GM18909 (cell line): ENCODE data around the gene SLIT1.

ENCODE experiments used
- ATAC-seq: cut with Tn5 transposase; IDR thresholded peaks from one replicate; pipeline ENCODE4 v1.9.1; 2021; ENCODE audit warnings: mild to moderate bottlenecking; ENCODE audit not compliant: unreplicated experiment, poor library complexity

SLIT1 gene

GRCh38 chr10:96995851-96996250 is 189.9 kb downstream of the SLIT1 start:
- no peak for ATAC-seq

GRCh38 chr10:96992721-96993120 is 193.0 kb downstream of the SLIT1 start:
- peak; percentile 63 for ATAC-seq

- ATAC-seq = peak; percentile 53
Measured at GRCh38 chr10:96991313-96991841, 194.4 kb downstream of the SLIT1 start.

- ATAC-seq = no peak
Measured at GRCh38 chr10:96988426-96988825, 197.3 kb downstream of the SLIT1 start.

GRCh38 chr10:96987842-96988175 is 197.9 kb downstream of the SLIT1 start:
- ATAC-seq = no peak

GRCh38 chr10:96987141-96987841 is 198.5 kb downstream of the SLIT1 start:
- ATAC-seq = no peak

GRCh38 chr10:96986200-96986856 is 199.4 kb downstream of the SLIT1 start:
- ATAC-seq = no peak

- ATAC-seq = no peak
Measured at GRCh38 chr10:96984541-96985131, 201.1 kb downstream of the SLIT1 start.

- no peak for ATAC-seq
Measured at GRCh38 chr10:96982149-96982930, 203.4 kb downstream of the SLIT1 start.

DNA sequence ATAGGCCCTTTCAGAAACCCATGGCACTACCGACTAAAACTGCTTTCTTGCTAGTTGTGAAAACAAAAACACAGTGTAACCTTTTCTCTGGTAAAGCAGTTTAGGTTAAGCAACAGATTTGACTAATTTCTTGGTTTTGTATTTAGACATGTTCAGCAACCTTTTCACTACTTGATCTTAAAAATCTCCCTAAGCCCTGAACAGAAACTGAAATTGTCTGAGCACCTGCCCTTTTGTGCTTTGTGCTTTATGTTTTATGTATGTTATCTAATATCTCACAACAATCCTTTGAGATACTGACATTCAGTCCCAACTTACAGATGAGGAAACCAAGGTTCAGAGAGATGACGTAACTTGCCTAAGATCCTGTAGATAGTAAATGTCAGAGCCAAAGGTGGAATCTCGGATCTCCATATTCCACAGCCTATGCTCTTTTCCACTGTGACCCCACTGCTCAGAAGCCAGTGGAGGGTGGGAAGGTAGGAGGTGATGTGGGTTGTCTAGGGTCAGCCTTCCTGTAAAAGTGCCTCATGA is 207.1 kb downstream of the SLIT1 start:
- peak; percentile 69 for ATAC-seq

DNA sequence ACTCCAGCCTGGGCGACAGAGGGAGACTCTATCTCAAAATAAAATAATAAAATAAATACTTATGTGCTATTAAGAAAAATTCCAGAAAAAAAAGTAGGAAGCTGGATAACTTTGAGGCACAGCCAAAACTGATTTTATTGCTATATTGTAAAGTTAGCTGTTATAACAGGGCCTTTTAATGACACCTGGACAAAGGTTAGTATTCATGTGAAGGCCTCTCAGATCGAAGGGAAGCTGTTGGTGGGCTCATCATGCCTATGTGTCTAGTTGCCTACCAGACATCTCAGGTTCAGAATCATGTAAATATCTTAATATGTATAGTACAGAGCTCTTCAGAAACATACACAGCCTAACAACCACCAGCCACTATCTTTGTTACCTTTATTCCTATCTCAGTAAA is 210.6 kb downstream of the SLIT1 start:
- ATAC-seq = no peak

GRCh38 chr10:96973809-96974747 is 211.7 kb downstream of the SLIT1 start:
- no peak for ATAC-seq

GRCh38 chr10:96972264-96972663 is 213.5 kb downstream of the SLIT1 start:
- no peak for ATAC-seq

- ATAC-seq = no peak
Measured at GRCh38 chr10:96971324-96971723, 214.4 kb downstream of the SLIT1 start.

DNA sequence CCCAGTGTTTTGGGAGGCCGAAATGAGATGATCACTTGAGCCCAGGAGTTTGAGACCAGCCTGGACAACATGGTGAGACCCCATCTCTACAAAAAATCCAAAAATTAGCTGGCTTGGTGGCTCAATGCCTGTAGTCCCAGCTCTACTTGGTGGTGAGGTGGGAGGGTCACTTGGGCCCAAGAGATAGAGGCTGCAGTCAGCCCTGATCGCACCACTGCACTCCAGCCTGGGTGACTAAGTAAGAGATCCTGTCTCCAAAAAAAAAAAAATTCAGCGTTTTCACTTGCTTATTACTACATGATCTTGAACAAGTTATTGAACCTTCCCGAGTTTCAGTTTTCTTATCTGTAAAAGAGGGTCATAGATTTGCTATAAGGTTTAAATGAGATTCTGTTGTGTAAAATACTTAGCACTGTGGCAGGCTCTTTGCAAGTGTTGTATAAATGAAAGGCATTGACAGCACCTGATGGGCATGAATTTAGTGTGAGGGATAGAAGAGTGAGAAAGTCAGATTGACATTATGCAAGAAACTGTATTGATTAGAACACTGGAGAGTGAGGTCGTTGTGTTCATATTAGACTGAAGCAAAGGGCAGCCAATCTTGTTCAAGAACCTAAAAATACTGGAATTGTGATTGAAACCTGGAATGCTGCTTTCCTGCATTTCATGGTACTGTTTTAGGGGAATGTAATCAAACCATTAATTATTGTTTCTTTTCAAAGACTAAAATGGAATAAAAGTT is 216.9 kb downstream of the SLIT1 start:
- ATAC-seq = no peak

DNA sequence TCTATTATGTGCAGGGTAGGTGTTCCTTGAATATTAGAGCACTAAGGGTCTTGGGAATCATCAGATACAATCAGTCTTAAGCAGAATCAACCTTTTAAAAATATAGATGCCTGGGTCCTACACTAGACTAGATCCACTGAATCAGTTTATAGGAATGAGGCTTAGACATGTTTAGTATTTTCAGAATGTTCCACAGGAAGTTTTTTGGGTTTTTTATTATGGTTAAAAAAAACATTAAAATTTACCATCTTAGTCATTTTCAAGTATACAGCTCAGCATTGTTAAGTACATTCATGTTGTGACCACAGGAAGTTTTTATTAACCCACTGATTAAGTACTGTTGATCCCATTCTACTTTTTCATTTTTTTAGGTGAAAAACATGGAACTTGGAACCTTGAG is 217.9 kb downstream of the SLIT1 start:
- ATAC-seq = no peak

DNA sequence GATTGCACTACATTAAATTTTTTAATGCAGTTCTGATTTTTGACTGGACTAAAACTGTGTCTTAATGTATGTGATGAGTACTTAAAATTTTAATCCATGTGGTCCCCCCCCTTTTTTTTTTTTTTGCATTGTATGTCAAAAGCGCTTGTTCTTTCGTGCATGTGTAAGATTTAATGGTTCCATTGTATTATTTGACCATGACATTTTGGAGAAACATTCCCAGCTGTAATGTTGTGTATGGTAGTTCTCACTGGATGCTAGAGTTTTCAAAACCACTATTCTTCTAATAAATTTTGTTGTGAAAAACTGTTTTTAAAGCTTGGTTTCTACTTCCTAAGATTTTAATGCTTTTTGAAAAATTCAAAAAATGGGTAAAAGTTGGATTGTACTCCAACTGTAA is 221.6 kb downstream of the SLIT1 start:
- ATAC-seq = no peak

GRCh38 chr10:96960872-96961271 is 224.9 kb downstream of the SLIT1 start:
- ATAC-seq = no peak

DNA sequence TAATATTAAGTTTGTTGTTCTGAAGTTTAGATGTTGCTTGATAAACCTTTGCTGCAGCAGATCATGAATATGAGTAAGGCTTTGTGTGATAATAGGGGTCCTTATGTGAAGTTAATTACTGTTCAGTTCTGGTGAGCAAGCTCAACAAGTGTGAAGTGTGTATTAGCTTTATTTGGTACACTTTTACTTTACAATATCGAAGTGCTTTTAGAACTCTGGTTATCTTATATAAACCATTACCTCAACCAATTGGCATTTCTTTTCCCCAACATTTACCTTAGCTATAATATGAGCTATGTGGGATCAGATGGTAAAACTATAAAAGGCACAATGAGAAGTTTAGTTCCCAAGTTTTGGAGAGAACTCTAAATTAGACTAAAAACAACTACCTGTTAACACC is 226.0 kb downstream of the SLIT1 start:
- no peak for ATAC-seq
